Activated gamma-delta T cell treated with Interleukin-2 at 50 U/mL for 16 hours (primary cell): Measurements from ENCODE around the gene HIPK2.

Experiments
- DNase-seq: peaks from one replicate; pipeline ENCODE4 v3.0.0-alpha.2; 2020

Gene HIPK2

GRCh38 chr7:139777948-139778841 lies at the start of gene HIPK2:
Gene HIPK2, minus strand, starts transcription at chr7:139777998. Its CDS starts 375 bp downstream, at chr7:139777623.
- DNase-seq, result peak; percentile 63

- DNase-seq, result no peak
Measured at GRCh38 chr7:139827042-139827441, 49.2 kb upstream of the HIPK2 start.

- DNase-seq, result no peak
Measured at GRCh38 chr7:139825666-139826290, 48.0 kb upstream of the HIPK2 start.

GRCh38 chr7:139823959-139824521 lies 46.2 kb upstream of the HIPK2 start:
- no peak for DNase-seq

- DNase-seq, result no peak
Measured at GRCh38 chr7:139822855-139823254, 45.1 kb upstream of the HIPK2 start.

GRCh38 chr7:139821349-139822105 lies 43.7 kb upstream of the HIPK2 start:
- DNase-seq, result no peak

- DNase-seq, result no peak
Measured at GRCh38 chr7:139820089-139820488, 42.3 kb upstream of the HIPK2 start.

- DNase-seq, result no peak
Measured at GRCh38 chr7:139817249-139817648, 39.5 kb upstream of the HIPK2 start.

GRCh38 chr7:139813689-139814088 lies 35.9 kb upstream of the HIPK2 start:
- DNase-seq, result no peak

GRCh38 chr7:139813151-139813550 lies 35.4 kb upstream of the HIPK2 start:
- no peak for DNase-seq

- no peak for DNase-seq
Measured at GRCh38 chr7:139811066-139811465, 33.3 kb upstream of the HIPK2 start.

- no peak for DNase-seq
Measured at GRCh38 chr7:139808846-139809442, 31.1 kb upstream of the HIPK2 start.

- no peak for DNase-seq
Measured at GRCh38 chr7:139808427-139808826, 30.6 kb upstream of the HIPK2 start.

GRCh38 chr7:139807009-139807408 lies 29.2 kb upstream of the HIPK2 start:
- DNase-seq, result no peak

- DNase-seq, result no peak
Measured at GRCh38 chr7:139804571-139804970, 26.8 kb upstream of the HIPK2 start.

GRCh38 chr7:139799586-139799985 lies 21.8 kb upstream of the HIPK2 start:
- no peak for DNase-seq

GRCh38 chr7:139798892-139799291 lies 21.1 kb upstream of the HIPK2 start:
- no peak for DNase-seq

GRCh38 chr7:139798221-139798620 lies 20.4 kb upstream of the HIPK2 start:
- no peak for DNase-seq

GRCh38 chr7:139797607-139798006 lies 19.8 kb upstream of the HIPK2 start:
- DNase-seq, result no peak

- no peak for DNase-seq
Measured at GRCh38 chr7:139791316-139791715, 13.5 kb upstream of the HIPK2 start.

GRCh38 chr7:139784648-139785047 lies 6.8 kb upstream of the HIPK2 start:
- DNase-seq, result no peak

GRCh38 chr7:139783647-139784385 lies 6.0 kb upstream of the HIPK2 start:
- DNase-seq, result no peak
